GM12872 (cell line): ENCODE results near the gene GPR39.

Experiments
- CTCF ChIP-seq: IDR thresholded peaks from 3 replicates; pipeline ENCODE4 v1.5.1; 2011; ENCODE audit warnings: low read depth, mild to moderate bottlenecking, low read length, moderate library complexity; ENCODE audit not compliant: insufficient read depth

The GPR39 gene

GRCh38 chr2:132668987-132669907, 252.6 kb downstream of the GPR39 start:
- peak; percentile 40; the same call in 1 of the 3 replicates for TF ChIP-seq CTCF

GRCh38 chr2:132669908-132670495, 253.4 kb downstream of the GPR39 start, which contains the start of gene LYPD1:
TSS of gene LYPD1 (minus strand) at chr2:132670205. CDS start at chr2:132669932, 273 bp downstream.
- TF ChIP-seq CTCF, result no peak

GRCh38 chr2:132670496-132671150, 254.0 kb downstream of the GPR39 start:
- peak; percentile 21; the same call in 1 of the 3 replicates for TF ChIP-seq CTCF

GRCh38 chr2:132671151-132671835, 254.7 kb downstream of the GPR39 start:
- TF ChIP-seq CTCF, result no peak

- TF ChIP-seq CTCF, result no peak
Observed at GRCh38 chr2:132676999-132677398, 260.4 kb downstream of the GPR39 start.

- TF ChIP-seq CTCF, result no peak
Observed at GRCh38 chr2:132677661-132678060, 261.1 kb downstream of the GPR39 start.
